Right atrium auricular region (tissue), 2 donors: ENCODE results near the gene GRIN3A. TPM values are rescaled to one million over a fixed set of nuclear protein-coding genes. Genes with fewer than 3 reads are reported as not detected.

Experiments used
- DNase-seq: peaks from one replicate; pipeline ENCODE4 v3.0.0-alpha.2; 2019; ENCODE audit warnings: low spot score
- H3K27ac ChIP-seq, 2 donors: fragments of 200-600 bp; sonication (generic); 1 replicate in 1 of 2; 2 replicates in 1 of 2; pipeline ENCODE4 v1.5.1; 2016 to 2019
- H3K27me3 ChIP-seq, 2 donors: fragments of 200-600 bp; sonication (generic); one replicate each; pipeline versions ENCODE4 v1.5.1 to v1.6.0; 2017 to 2019
- H3K36me3 ChIP-seq: fragments of 200-600 bp; sonication (generic); one replicate; pipeline ENCODE4 v1.5.1; 2016
- H3K4me1 ChIP-seq, 2 donors: fragments of 200-600 bp; sonication (generic); one replicate each; pipeline versions ENCODE4 v1.5.1 to v1.6.0; 2017 to 2019
- H3K4me3 ChIP-seq, 2 donors: fragments of 200-600 bp; sonication (generic); 1 replicate in 1 of 2; 2 replicates in 1 of 2; pipeline ENCODE4 v1.5.1; 2017 to 2019; ENCODE audit warnings: mild to moderate bottlenecking in 1 of 2, moderate library complexity in 1 of 2
- H3K9me3 ChIP-seq, 2 donors: fragments of 200-600 bp; sonication (generic); one replicate each; pipeline ENCODE4 v1.5.1; 2019
- CTCF ChIP-seq, 2 donors: fragments of 200-600 bp; sonication (generic); IDR thresholded peaks; one replicate each; pipeline ENCODE4 v1.5.1; 2019; ENCODE audit warnings: antibody characterized with exemption in 2 of 2
- total RNA-seq, 2 donors: library from RNA; depleted of rRNA; stranded (reverse); fragments of >200 nt; gene quantifications; one replicate each; pipeline ENCODE4 v1.1.0, GENCODE V29; 2016

The GRIN3A gene
- total RNA-seq, 2 donors from 2014 or later: 0.44 TPM; not detected in 1

- no peaks in the 10 kb centered on the region for H3K27me3 ChIP-seq
- no peaks in the 10 kb centered on the region for H3K9me3 ChIP-seq
- no peak overlapping the region for H3K4me3 ChIP-seq
- H3K36me3 ChIP-seq: no peaks in the 10 kb centered on the region
- TF ChIP-seq CTCF (IDR thresholded peaks at IDR 0.05): no peak
- H3K27ac ChIP-seq: no peak overlapping the region
- DNase-seq: no peak
- no peaks in the 10 kb centered on the region for H3K4me1 ChIP-seq
Observed at GRCh38 chr9:101632611-101633010, 105.8 kb downstream of the GRIN3A start.

GRCh38 chr9:101631892-101632291 is 106.6 kb downstream of the GRIN3A start:
- Histone ChIP-seq H3K4me1 (no peaks in the 10 kb centered on the region), H3K27me3 (no peaks in the 10 kb centered on the region), H3K9me3 (no peaks in the 10 kb centered on the region), H3K4me3 (no peak overlapping the region), H3K36me3 (no peaks in the 10 kb centered on the region), H3K27ac (no peak overlapping the region)
- TF ChIP-seq CTCF (IDR thresholded peaks at IDR 0.05): no peak
- DNase-seq: no peak

GRCh38 chr9:101629636-101630035 is 108.8 kb downstream of the GRIN3A start:
- no peak overlapping the region for H3K4me3 ChIP-seq
- no peak for TF ChIP-seq CTCF (IDR thresholded peaks at IDR 0.05)
- H3K27ac ChIP-seq: no peak overlapping the region
- DNase-seq: no peak
- no peaks in the 10 kb centered on the region for H3K4me1 ChIP-seq
- H3K27me3 ChIP-seq: no peaks in the 10 kb centered on the region
- H3K36me3 ChIP-seq: no peaks in the 10 kb centered on the region
- no peaks in the 10 kb centered on the region for H3K9me3 ChIP-seq

- Histone ChIP-seq H3K9me3 (no peaks in the 10 kb centered on the region), H3K27ac (no peak overlapping the region), H3K27me3 (no peaks in the 10 kb centered on the region), H3K36me3 (no peaks in the 10 kb centered on the region), H3K4me3 (no peak overlapping the region), H3K4me1 (no peaks in the 10 kb centered on the region)
- DNase-seq: no peak
- TF ChIP-seq CTCF (IDR thresholded peaks at IDR 0.05): no peak
Observed at GRCh38 chr9:101628173-101628572, 110.3 kb downstream of the GRIN3A start.

GRCh38 chr9:101626295-101626694 is 112.2 kb downstream of the GRIN3A start:
- no peak for TF ChIP-seq CTCF (IDR thresholded peaks at IDR 0.05)
- H3K36me3 ChIP-seq: no peaks in the 10 kb centered on the region
- no peaks in the 10 kb centered on the region for H3K9me3 ChIP-seq
- no peak overlapping the region for H3K4me3 ChIP-seq
- no peak overlapping the region for H3K27ac ChIP-seq
- no peaks in the 10 kb centered on the region for H3K27me3 ChIP-seq
- no peaks in the 10 kb centered on the region for H3K4me1 ChIP-seq
- no peak for DNase-seq

GRCh38 chr9:101625876-101626275 is 112.6 kb downstream of the GRIN3A start:
- Histone ChIP-seq H3K27me3 (no peaks in the 10 kb centered on the region), H3K27ac (no peak overlapping the region), H3K4me1 (no peaks in the 10 kb centered on the region), H3K9me3 (no peaks in the 10 kb centered on the region), H3K4me3 (no peak overlapping the region), H3K36me3 (no peaks in the 10 kb centered on the region)
- TF ChIP-seq CTCF (IDR thresholded peaks at IDR 0.05): no peak
- no peak for DNase-seq
